ENCODE measurements around the gene COX19.
A peak's percentile ranks its signal among the peaks of the same experiment; 100 is the strongest.

COX19 gene

GRCh38 chr7:968205-969105 is 6.9 kb downstream of the COX19 start:
- TF ChIP-seq CTCF (IDR thresholded peaks at IDR 0.05; ENCODE audit: low read depth, low read length, missing control alignments), result no peak
- DNase-seq (ENCODE audit: low read depth), result no peak
- no peak overlapping the region for H3K4me3 ChIP-seq (ENCODE audit: low read depth, low read length)

- no peak overlapping the region for H3K4me3 ChIP-seq (ENCODE audit: low read depth, low read length)
- no peak for DNase-seq (ENCODE audit: low read depth)
- no peak for TF ChIP-seq CTCF (IDR thresholded peaks at IDR 0.05; ENCODE audit: low read depth, low read length, missing control alignments)
These were observed 7.8 kb downstream of the COX19 start for GRCh38 chr7:967361-968082.

GRCh38 chr7:966291-967069 is 8.9 kb downstream of the COX19 start:
- TF ChIP-seq CTCF (IDR thresholded peaks at IDR 0.05; ENCODE audit: low read depth, low read length, missing control alignments), result no peak
- no peak for DNase-seq (ENCODE audit: low read depth)
- no peak overlapping the region for H3K4me3 ChIP-seq (ENCODE audit: low read depth, low read length)

GRCh38 chr7:964401-965231 is 10.7 kb downstream of the COX19 start:
- no peak for DNase-seq (ENCODE audit: low read depth)
- TF ChIP-seq CTCF (IDR thresholded peaks at IDR 0.05; ENCODE audit: low read depth, low read length, missing control alignments), result no peak
- H3K4me3 ChIP-seq (ENCODE audit: low read depth, low read length), result no peak overlapping the region

- no peak overlapping the region for H3K4me3 ChIP-seq (ENCODE audit: low read depth, low read length)
- peak; percentile 40 for TF ChIP-seq CTCF (IDR thresholded peaks at IDR 0.05; ENCODE audit: low read depth, low read length, missing control alignments)
- no peak for DNase-seq (ENCODE audit: low read depth)
These were observed 11.9 kb downstream of the COX19 start for GRCh38 chr7:963236-964078.
